ENCODE results near the gene USP9X. TPM values are rescaled to one million over a fixed set of nuclear protein-coding genes. Genes with fewer than 3 reads are reported as not detected.

USP9X gene
- polyA plus RNA-seq, 1 of the 3 experiments (the other 2 are of a cell fraction) = 13.2 TPM

Other genes starting within 250 kb of the USP9X start
- 30.9 and 46.4 TPM in 2 replicates for gene DDX3X, start 248.7 kb downstream of the USP9X start, polyA plus RNA-seq (2012; rRNA removed)

Measured in SK-N-SH (cell line).